Gastroesophageal sphincter (tissue), 4 donors: Measurements from ENCODE around the gene SKP2. TPM values are rescaled to one million over a fixed set of nuclear protein-coding genes. Genes with fewer than 3 reads are reported as not detected.

Experiments used
- ATAC-seq: fragments of 150-250 bp; one replicate; pipeline ENCODE4 v1.9.1; 2016; ENCODE audit warnings: mild to moderate bottlenecking, moderate library complexity
- H3K27ac ChIP-seq, 4 donors: fragments of 200-600 bp; sonication (generic) in 3 of 4; 1 replicate in 3 of 4; 2 replicates in 1 of 4; pipeline ENCODE4 v1.5.1; 2016 to 2019
- H3K27me3 ChIP-seq: fragments of 200-600 bp; sonication (generic); one replicate; pipeline ENCODE4 v1.5.1; 2019
- H3K36me3 ChIP-seq, 2 donors: fragments of 200-600 bp; sonication (generic); one replicate each; pipeline ENCODE4 v1.5.1; 2019; ENCODE audit warnings: control low read depth in 1 of 2
- H3K4me1 ChIP-seq, 3 donors: fragments of 200-600 bp; sonication (generic); 1 replicate in 2 of 3; 2 replicates in 1 of 3; pipeline ENCODE4 v1.5.1; 2016 to 2019; ENCODE audit warnings: control low read depth in 2 of 3
- H3K4me3 ChIP-seq, 2 donors: fragments of 200-600 bp; sonication (generic); one replicate each; pipeline ENCODE4 v1.5.1; 2019; ENCODE audit warnings: mild to moderate bottlenecking in 1 of 2, moderate library complexity in 1 of 2
- H3K9me3 ChIP-seq, 3 donors: fragments of 200-600 bp; sonication (generic); one replicate each; pipeline ENCODE4 v1.5.1; 2017 to 2019; ENCODE audit warnings: control low read depth in 2 of 3
- EP300 ChIP-seq: sonication (generic); formaldehyde crosslinking; IDR thresholded peaks from one replicate; pipeline ENCODE4 v1.6.1; 2017; ENCODE audit warnings: antibody characterized with exemption, mild to moderate bottlenecking
- POLR2A ChIP-seq, 2 donors: fragments of 450-650 bp; IDR thresholded peaks; one replicate each; pipeline ENCODE4 v1.6.1; 2017; ENCODE audit warnings: antibody characterized with exemption in 2 of 2, mild to moderate bottlenecking in 2 of 2, moderate library complexity in 1 of 2
- POLR2AphosphoS5 ChIP-seq: sonication (generic); formaldehyde crosslinking; IDR thresholded peaks from one replicate; pipeline ENCODE4 v1.6.1; 2017; ENCODE audit warnings: antibody characterized with exemption
- WGBS, 2 donors: methylation state at CpG; one replicate each; pipeline ENCODE4 v1.1.5; 2018; ENCODE audit warnings: low coverage in 1 of 2; 5-methylcytosine and 5-hydroxymethylcytosine counted together
- total RNA-seq, 4 donors: library from RNA; depleted of rRNA; stranded (reverse); fragments of >200 nt; gene quantifications; one replicate each; pipeline ENCODE4 v1.1.0, GENCODE V29; 2016
- TF ChIP-seq, protein P1 (sequence below), 4 experiments: fragments of 200-600 bp in 2 of 4; fragments of 450-650 bp in 2 of 4; sonication (generic) in 1 of 4; IDR thresholded peaks; one replicate each; pipeline ENCODE4 v1.5.1; 2017 to 2019; ENCODE audit warnings: antibody characterized with exemption in 4 of 4, mild to moderate bottlenecking in 2 of 4, moderate library complexity in 2 of 4

Gene SKP2
- total RNA-seq, 4 donors from 2014 or later: 8.2 to 11.6 (median 11.4) TPM

DNA sequence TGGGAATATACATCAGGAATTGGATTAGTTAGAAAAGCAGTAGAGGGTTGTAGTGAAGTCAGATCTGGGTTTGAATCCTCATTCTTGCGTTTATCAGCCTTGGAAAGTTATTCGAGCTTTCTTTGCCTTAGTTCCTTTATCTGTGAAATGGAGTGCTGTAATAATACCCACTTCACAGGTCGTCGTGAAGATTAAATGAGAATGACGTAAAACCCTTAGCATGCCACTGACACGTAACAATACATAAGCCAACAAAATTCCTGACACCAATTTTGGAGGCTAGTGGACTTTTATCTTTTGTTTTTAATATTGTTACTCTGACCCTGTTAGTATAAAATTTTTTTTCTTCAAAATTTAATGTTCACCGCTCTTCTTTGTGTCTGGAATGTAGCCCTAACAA lies 3.4 kb downstream of the SKP2 start:
- H3K4me1 ChIP-seq: peaks cover 0 to 44% (median 4%) of the 10 kb centered on the region in 3 donors
- no peaks in the 10 kb centered on the region for H3K9me3 ChIP-seq
- ATAC-seq: no peak
- H3K4me3 ChIP-seq: no peak overlapping the region
- TF ChIP-seq, protein P1, sequence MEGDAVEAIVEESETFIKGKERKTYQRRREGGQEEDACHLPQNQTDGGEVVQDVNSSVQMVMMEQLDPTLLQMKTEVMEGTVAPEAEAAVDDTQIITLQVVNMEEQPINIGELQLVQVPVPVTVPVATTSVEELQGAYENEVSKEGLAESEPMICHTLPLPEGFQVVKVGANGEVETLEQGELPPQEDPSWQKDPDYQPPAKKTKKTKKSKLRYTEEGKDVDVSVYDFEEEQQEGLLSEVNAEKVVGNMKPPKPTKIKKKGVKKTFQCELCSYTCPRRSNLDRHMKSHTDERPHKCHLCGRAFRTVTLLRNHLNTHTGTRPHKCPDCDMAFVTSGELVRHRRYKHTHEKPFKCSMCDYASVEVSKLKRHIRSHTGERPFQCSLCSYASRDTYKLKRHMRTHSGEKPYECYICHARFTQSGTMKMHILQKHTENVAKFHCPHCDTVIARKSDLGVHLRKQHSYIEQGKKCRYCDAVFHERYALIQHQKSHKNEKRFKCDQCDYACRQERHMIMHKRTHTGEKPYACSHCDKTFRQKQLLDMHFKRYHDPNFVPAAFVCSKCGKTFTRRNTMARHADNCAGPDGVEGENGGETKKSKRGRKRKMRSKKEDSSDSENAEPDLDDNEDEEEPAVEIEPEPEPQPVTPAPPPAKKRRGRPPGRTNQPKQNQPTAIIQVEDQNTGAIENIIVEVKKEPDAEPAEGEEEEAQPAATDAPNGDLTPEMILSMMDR (IDR thresholded peaks at IDR 0.05): no peak
- TF ChIP-seq POLR2AphosphoS5: no peak
- peaks cover 0 to 62% of the 10 kb centered on the region in 2 donors for H3K36me3 ChIP-seq
- WGBS, 2 donors: 83 to 89% methylated on average over 7 of the region's 7 CpGs
- H3K27ac ChIP-seq: no peak overlapping the region
- no peaks in the 10 kb centered on the region for H3K27me3 ChIP-seq

DNA sequence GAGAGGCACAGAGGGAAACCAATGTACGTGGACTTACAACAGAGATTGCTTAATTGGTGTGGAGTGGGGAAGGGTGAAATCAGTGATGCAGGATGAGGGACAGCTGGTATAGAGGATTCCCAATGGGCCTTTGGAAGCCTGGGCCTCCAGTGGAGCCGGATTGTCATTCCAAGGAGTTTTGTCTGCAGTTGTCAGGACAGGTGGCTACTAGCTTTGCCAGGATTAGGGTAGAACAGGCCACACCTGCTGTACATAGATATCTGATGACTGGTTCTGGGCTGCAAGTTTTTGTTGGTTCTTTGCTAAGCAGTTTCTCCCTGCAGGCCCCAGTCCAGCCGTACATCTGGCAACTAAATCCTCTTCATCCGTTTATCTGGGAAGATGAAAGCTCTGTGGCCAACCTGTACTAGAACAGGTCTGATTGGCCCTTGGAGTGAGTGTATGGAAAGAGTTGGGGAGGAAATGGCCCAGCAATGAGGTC lies 4.2 kb downstream of the SKP2 start:
- Histone ChIP-seq H3K27me3 (no peaks in the 10 kb centered on the region), H3K9me3 (no peaks in the 10 kb centered on the region), H3K4me3 (no peak overlapping the region), H3K4me1 (peaks cover 0 to 36% (median 0%) of the 10 kb centered on the region in 3 donors), H3K27ac (no peak overlapping the region), H3K36me3 (peaks cover 0 to 69% of the 10 kb centered on the region in 2 donors)
- no peak for ATAC-seq
- TF ChIP-seq, protein P1 (IDR thresholded peaks at IDR 0.05): no peak
- TF ChIP-seq EP300 (no peak), POLR2AphosphoS5 (no peak), POLR2A (IDR thresholded peaks at IDR 0.05) (no peak)
- WGBS, 2 donors: 35 to 74% methylated on average over 2 to 3 of the region's 4 CpGs

DNA sequence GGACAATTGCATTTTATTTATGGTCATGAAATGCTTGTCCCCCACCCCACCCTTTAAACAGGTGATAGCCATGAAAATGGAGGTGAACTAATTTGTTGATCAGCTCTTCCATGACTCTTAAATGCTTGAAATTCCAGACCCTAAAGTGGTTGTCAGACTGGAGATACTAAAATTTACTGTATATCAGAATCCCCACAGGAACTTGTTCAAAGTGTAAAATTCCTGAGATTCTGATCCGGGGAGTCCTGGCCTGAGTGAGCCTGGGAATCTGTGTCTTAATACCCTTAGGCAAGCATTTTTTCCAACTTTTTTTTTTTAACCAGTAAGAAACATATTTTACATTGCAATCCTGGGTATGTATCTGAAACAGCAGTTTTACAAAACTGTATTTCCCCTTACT lies 4.7 kb downstream of the SKP2 start:
- Histone ChIP-seq H3K4me1 (peaks cover 0 to 35% (median 0%) of the 10 kb centered on the region in 3 donors), H3K27me3 (no peaks in the 10 kb centered on the region), H3K27ac (no peak overlapping the region), H3K9me3 (no peaks in the 10 kb centered on the region), H3K36me3 (peaks cover 0 to 73% of the 10 kb centered on the region in 2 donors), H3K4me3 (no peak overlapping the region)
- TF ChIP-seq EP300: no peak
- TF ChIP-seq POLR2A (IDR thresholded peaks at IDR 0.05): no peak
- no peak for TF ChIP-seq POLR2AphosphoS5
- TF ChIP-seq, protein P1 (IDR thresholded peaks at IDR 0.05): no peak
- ATAC-seq: no peak
- 40 to 63% methylated on average over 1 of the region's 1 CpG for WGBS, 2 donors

DNA sequence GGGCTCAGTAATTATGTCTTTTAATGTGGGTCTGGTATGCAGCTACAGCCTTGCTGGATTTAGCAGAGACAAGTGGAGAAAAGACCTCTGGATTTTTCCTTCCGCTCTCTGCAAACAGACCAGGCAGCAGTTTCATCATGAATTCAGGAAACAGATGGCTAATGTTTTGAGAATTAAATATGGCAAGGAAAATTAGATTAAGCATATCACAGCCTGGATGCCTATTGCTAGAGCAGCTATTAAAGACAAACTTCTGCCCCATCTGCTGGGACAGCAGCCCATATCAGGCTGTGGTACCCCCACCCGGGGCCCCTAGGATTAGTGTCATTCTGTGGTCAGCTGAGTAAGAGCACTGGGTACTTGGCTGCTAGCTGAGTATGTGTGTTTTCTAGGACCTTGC lies 6.2 kb downstream of the SKP2 start:
- Histone ChIP-seq H3K9me3 (no peaks in the 10 kb centered on the region), H3K27ac (no peak overlapping the region), H3K4me3 (no peak overlapping the region), H3K4me1 (peaks cover 0 to 27% (median 0%) of the 10 kb centered on the region in 3 donors), H3K36me3 (peaks cover 0 to 88% of the 10 kb centered on the region in 2 donors), H3K27me3 (no peaks in the 10 kb centered on the region)
- WGBS, 2 donors: 50 to 63% methylated on average over 2 of the region's 2 CpGs
- ATAC-seq: no peak
- TF ChIP-seq EP300: no peak
- TF ChIP-seq POLR2AphosphoS5: no peak
- TF ChIP-seq, protein P1 (IDR thresholded peaks at IDR 0.05): no peak
- TF ChIP-seq POLR2A (IDR thresholded peaks at IDR 0.05): no peak

DNA sequence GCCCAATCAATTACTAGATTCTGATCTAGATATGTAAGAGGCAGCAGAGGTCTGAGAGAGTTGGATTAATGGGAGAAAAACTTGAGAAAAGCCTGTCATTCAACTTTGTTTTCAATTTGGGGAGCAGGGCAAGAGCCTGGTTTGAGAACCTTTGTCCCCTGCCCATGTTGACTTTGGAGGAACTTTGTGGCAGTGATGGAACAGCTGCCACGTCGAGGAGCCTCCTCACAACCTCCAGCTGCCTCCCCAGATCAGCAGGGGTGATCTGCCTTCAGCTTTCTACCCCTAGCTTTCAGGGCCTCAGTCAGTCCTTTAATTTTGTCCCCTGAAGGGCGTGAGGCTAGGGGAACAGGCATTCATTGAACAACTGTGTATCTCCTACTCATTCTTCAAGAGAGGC lies 8.7 kb downstream of the SKP2 start:
- Histone ChIP-seq H3K4me1 (peaks cover 0 to 12% (median 0%) of the 10 kb centered on the region in 3 donors), H3K9me3 (no peaks in the 10 kb centered on the region), H3K27me3 (no peaks in the 10 kb centered on the region), H3K27ac (no peak overlapping the region), H3K36me3 (peaks cover 0 to 96% of the 10 kb centered on the region in 2 donors), H3K4me3 (no peak overlapping the region)
- TF ChIP-seq, protein P1 (IDR thresholded peaks at IDR 0.05): no peak
- TF ChIP-seq POLR2AphosphoS5: no peak
- TF ChIP-seq POLR2A (IDR thresholded peaks at IDR 0.05): no peak
- no peak for TF ChIP-seq EP300
- no peak for ATAC-seq
- 73% methylated on average over 3 of the region's 3 CpGs; no CpG with 5 or more reads in 1 of the 2 donors for WGBS, 2 donors
